Measurements from ENCODE around the gene TCF23.

GRCh38 chr2:27182346-27182745 is 33.5 kb downstream of the TCF23 start:
- no peak for TF ChIP-seq STAT1 (IDR thresholded peaks at IDR 0.05; ENCODE audit: unreplicated experiment)
- no peak for TF ChIP-seq CTCF (conservative IDR thresholded peaks at IDR 0.05; ENCODE audit: low read depth in 2 of 2)
- no peak for TF ChIP-seq EZH2phosphoT487 (IDR thresholded peaks at IDR 0.05; ENCODE audit: unreplicated experiment)
